Bronchial epithelial cell (primary cell): ENCODE results near the gene CEACAM16. TPM values are rescaled to one million over a fixed set of nuclear protein-coding genes. Genes with fewer than 3 reads are reported as not detected.
A peak's percentile ranks its signal among the peaks of the same experiment; 100 is the strongest.

Experiments
- DNase-seq: peaks from one replicate; pipeline ENCODE4 v3.0.0-alpha.2; 2010; ENCODE audit warnings: low read depth
- FAIRE-seq: peaks from 2 replicates; lab custom pipeline; 2011; peaks lifted over from hg19 to GRCh38; lab: Jason Lieb, UNC
- H3K27me3 ChIP-seq: 2 replicates; pipeline ENCODE4 v1.5.1; 2011; ENCODE audit warnings: low read length; ENCODE audit not compliant: control insufficient read depth, insufficient read depth
- H3K36me3 ChIP-seq: 2 replicates; pipeline ENCODE4 v1.5.1; 2011; ENCODE audit warnings: low read length; ENCODE audit not compliant: control insufficient read depth, insufficient read depth
- H3K4me3 ChIP-seq: 2 replicates; pipeline ENCODE4 v1.5.1; 2011; ENCODE audit warnings: mild to moderate bottlenecking, low read depth, low read length, control low read depth
- CTCF ChIP-seq: IDR thresholded peaks from 2 replicates; pipeline ENCODE4 v1.5.1; 2011; ENCODE audit warnings: mild to moderate bottlenecking, moderate library complexity, low read length, control low read depth, inconsistent platforms; ENCODE audit not compliant: insufficient read depth, severe bottlenecking
- total RNA-seq: library from RNA; depleted of rRNA; stranded (reverse); fragments of >200 nt; gene quantifications from 2 replicates; pipeline ENCODE4 v1.2.1, GENCODE V29; 2014

The CEACAM16 gene
- total RNA-seq, 1 donor from 2014 or later = not detected

DNA sequence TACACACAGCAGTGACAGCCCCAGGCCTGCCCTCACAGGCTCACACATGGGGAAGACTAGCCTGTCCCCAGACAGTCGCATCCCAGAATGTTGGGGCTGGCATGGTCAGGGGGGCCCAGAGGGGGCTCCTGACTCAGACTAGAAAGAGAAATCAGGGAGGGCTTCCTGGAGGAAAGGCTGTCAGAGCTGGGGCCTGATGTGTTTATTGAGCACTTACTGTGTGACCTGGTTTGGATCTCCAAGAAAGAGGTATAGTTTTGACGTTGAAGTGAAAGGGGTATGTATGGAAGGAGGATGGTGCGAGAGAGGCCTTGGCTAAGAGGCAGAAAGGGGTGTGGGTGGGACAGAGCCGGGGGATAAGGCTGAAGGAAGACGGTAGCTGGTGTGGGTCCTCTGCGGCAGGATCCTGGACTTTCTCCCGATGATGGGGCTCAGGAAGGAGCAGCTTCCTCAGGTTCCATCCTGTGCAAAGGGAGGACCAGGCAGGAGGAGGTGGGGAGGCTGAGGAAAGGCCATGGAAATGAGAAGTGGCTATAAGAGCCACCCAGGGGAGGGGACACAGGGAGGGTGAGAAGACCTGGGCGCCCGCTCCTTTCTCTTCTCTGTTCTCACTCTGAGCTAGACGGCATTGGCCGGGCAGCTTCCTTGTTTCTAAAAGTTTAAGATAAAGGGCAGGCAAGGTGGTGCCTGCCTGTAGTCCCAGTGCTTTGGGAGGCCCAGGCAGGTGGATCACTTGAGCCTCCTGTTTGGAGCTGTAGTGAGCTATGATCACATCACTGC, 33.5 kb downstream of the CEACAM16 start:
- Histone ChIP-seq H3K4me3 (no peak overlapping the region), H3K27me3 (no peaks in the 10 kb centered on the region), H3K36me3 (no peaks in the 10 kb centered on the region)
- FAIRE-seq = peak; percentile 28
- DNase-seq = no peak
- no peak for TF ChIP-seq CTCF

DNA sequence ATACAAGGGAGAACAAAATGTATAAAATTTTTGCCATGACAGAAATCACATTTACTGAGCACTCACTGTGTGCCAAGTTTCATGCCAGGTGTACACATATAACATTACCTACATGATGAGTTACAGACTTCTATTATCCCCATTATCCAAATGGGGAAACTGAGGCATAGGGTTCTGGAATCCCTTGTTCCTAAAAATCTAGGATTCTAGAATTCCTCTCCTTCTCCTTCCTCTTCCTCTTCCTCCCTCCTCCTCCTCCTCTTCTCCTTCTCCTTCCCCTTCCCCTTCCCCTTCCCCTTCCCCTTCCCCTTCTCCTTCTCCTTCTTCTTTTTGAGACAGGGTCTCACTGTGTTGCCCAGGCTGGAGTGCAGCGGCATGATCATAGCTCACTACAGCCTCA, 35.4 kb downstream of the CEACAM16 start:
- no peak for FAIRE-seq
- H3K27me3 ChIP-seq = no peaks in the 10 kb centered on the region
- DNase-seq = no peak

GRCh38 chr19:44735011-44735410, 36.1 kb downstream of the CEACAM16 start:
- Histone ChIP-seq H3K27me3 (no peaks in the 10 kb centered on the region), H3K4me3 (no peak overlapping the region), H3K36me3 (no peaks in the 10 kb centered on the region)
- peak; percentile 66 for DNase-seq
- no peak for FAIRE-seq
- no peak for TF ChIP-seq CTCF

More for the DNA sequence above, 35.4 kb downstream of the CEACAM16 start:
- no peak for TF ChIP-seq CTCF
- Histone ChIP-seq H3K4me3 (no peak overlapping the region), H3K36me3 (no peaks in the 10 kb centered on the region)

GRCh38 chr19:44737238-44738071, 38.5 kb downstream of the CEACAM16 start:
- DNase-seq (no peak), FAIRE-seq (no peak)
- Histone ChIP-seq H3K36me3 (no peaks in the 10 kb centered on the region), H3K27me3 (no peaks in the 10 kb centered on the region), H3K4me3 (no peak overlapping the region)
- no peak for TF ChIP-seq CTCF

GRCh38 chr19:44738136-44738535, 39.2 kb downstream of the CEACAM16 start:
- H3K27me3 ChIP-seq = no peaks in the 10 kb centered on the region
- FAIRE-seq (no peak), DNase-seq (no peak)
- no peak for TF ChIP-seq CTCF
- H3K4me3 ChIP-seq = no peak overlapping the region
- H3K36me3 ChIP-seq = no peaks in the 10 kb centered on the region
